WTC11 (cell line): ENCODE results near the gene ARL15. TPM values are rescaled to one million over a fixed set of nuclear protein-coding genes. Genes with fewer than 3 reads are reported as not detected.

Experiments used
- ATAC-seq: fragments of 200-7000 bp; cut with Tn5 transposase; 2 replicates; pipeline ENCODE4 v1.10.0; 2021; ENCODE audit warnings: mild to moderate bottlenecking, moderate library complexity
- CTCF ChIA-PET: fragments of 300-600 bp; sonication (Branson Sonifier 250); formaldehyde crosslinking; loops from one replicate; lab custom pipeline; 2021; ENCODE audit warnings: antibody characterized with exemption; lab: Charles Lee
- POLR2A ChIA-PET: fragments of 350-600 bp; sonication (Branson Sonifier 250); formaldehyde crosslinking; loops from one replicate; lab custom pipeline; 2021; ENCODE audit warnings: antibody characterized with exemption; lab: Charles Lee
- DNase-seq: peaks from one replicate; pipeline ENCODE4 v3.0.0; 2021; ENCODE audit warnings: low spot score
- H3K27ac Mint-ChIP-seq: 2 replicates; pipeline ENCODE4 v1.8.0; 2021; ENCODE audit warnings: mixed read lengths
- H3K27me3 Mint-ChIP-seq: 2 replicates; pipeline ENCODE4 v1.8.0; 2021; ENCODE audit warnings: low read depth, mild to moderate bottlenecking, moderate library complexity, mixed read lengths
- H3K36me3 Mint-ChIP-seq: 2 replicates; pipeline ENCODE4 v1.8.0; 2021; ENCODE audit warnings: mixed read lengths
- H3K4me1 Mint-ChIP-seq: 2 replicates; pipeline ENCODE4 v1.8.0; 2022; ENCODE audit warnings: mixed read lengths
- H3K4me3 Mint-ChIP-seq: 2 replicates; pipeline ENCODE4 v1.8.0; 2021; ENCODE audit warnings: mild to moderate bottlenecking, moderate library complexity, mixed read lengths
- H3K9me3 Mint-ChIP-seq: 2 replicates; pipeline ENCODE4 v1.8.0; 2021; ENCODE audit warnings: mixed read lengths
- E2F1 ChIP-seq: sonication (generic); formaldehyde crosslinking; IDR thresholded peaks from 2 replicates; pipeline ENCODE4 v1.8.0; 2022; ENCODE audit warnings: mild to moderate bottlenecking, missing genetic modification reagents
- FOXJ3 ChIP-seq: sonication (generic); formaldehyde crosslinking; IDR thresholded peaks from 2 replicates; pipeline ENCODE4 v1.9.0; 2021; ENCODE audit warnings: missing genetic modification reagents, mild to moderate bottlenecking, borderline replicate concordance
- FOXK1 ChIP-seq: sonication (generic); formaldehyde crosslinking; IDR thresholded peaks from 2 replicates; pipeline ENCODE4 v1.8.0; 2022; ENCODE audit warnings: mild to moderate bottlenecking, moderate library complexity, missing genetic modification reagents
- FOXP4 ChIP-seq: sonication (generic); formaldehyde crosslinking; IDR thresholded peaks from 2 replicates; pipeline ENCODE4 v1.8.0; 2022; ENCODE audit warnings: mild to moderate bottlenecking, missing genetic modification reagents
- HMGXB4 ChIP-seq: sonication (generic); formaldehyde crosslinking; IDR thresholded peaks from 2 replicates; pipeline ENCODE4 v1.8.1; 2023; ENCODE audit warnings: mild to moderate bottlenecking, moderate library complexity, missing genetic modification reagents
- MYBL2 ChIP-seq: sonication (generic); formaldehyde crosslinking; IDR thresholded peaks from 2 replicates; pipeline ENCODE4 v1.8.1; 2023; ENCODE audit warnings: mild to moderate bottlenecking, moderate library complexity, missing genetic modification reagents
- NFATC4 ChIP-seq: fragments of 250-450 bp; sonication (Bioruptor Pico); IDR thresholded peaks from 2 replicates; pipeline ENCODE4 v1.9.0; 2021; ENCODE audit warnings: mild to moderate bottlenecking
- NFYB ChIP-seq: sonication (generic); formaldehyde crosslinking; conservative IDR thresholded peaks from 2 replicates; pipeline ENCODE4 v1.8.0; 2022; ENCODE audit warnings: low read depth, missing genetic modification reagents
- SMAD3 ChIP-seq: sonication (generic); formaldehyde crosslinking; IDR thresholded peaks from 2 replicates; pipeline ENCODE4 v1.8.0; 2022; ENCODE audit warnings: missing genetic modification reagents, mild to moderate bottlenecking, borderline replicate concordance
- SP1 ChIP-seq: sonication (generic); formaldehyde crosslinking; conservative IDR thresholded peaks from 2 replicates; pipeline ENCODE4 v1.8.1; 2022; ENCODE audit warnings: missing genetic modification reagents
- ZMAT4 ChIP-seq: fragments of 250-450 bp; sonication (Bioruptor Pico); IDR thresholded peaks from 2 replicates; pipeline ENCODE4 v1.9.0; 2021; ENCODE audit warnings: mild to moderate bottlenecking
- ZNF425 ChIP-seq: fragments of 250-450 bp; sonication (Bioruptor Pico); conservative IDR thresholded peaks from 2 replicates; pipeline ENCODE4 v1.9.0; 2021; ENCODE audit warnings: mild to moderate bottlenecking
- ZNF512 ChIP-seq: sonication (generic); formaldehyde crosslinking; IDR thresholded peaks from 2 replicates; pipeline ENCODE4 v1.8.1; 2022; ENCODE audit warnings: missing genetic modification reagents, borderline replicate concordance
- ZNF532 ChIP-seq: fragments of 250-450 bp; sonication (Bioruptor Pico); IDR thresholded peaks from 2 replicates; pipeline ENCODE4 v1.9.0; 2021; ENCODE audit warnings: mild to moderate bottlenecking, borderline replicate concordance
- total RNA-seq: library from RNA; stranded (reverse); gene quantifications from 3 replicates; pipeline ENCODE4 v1.2.3, GENCODE V29; 2021

Gene ARL15
- total RNA-seq, 1 experiment from 2014 or later, result 20.1 TPM

GRCh38 chr5:54021431-54022164 lies 288.8 kb downstream of the ARL15 start:
- H3K9me3 Mint-ChIP-seq, result peaks cover 3% of the 10 kb centered on the region
- CTCF ChIA-PET, result no interaction called here
- DNase-seq, result no peak
- TF ChIP-seq ZNF512 (CRISPR knock-in tag) (no peak), ZNF532 (CRISPR knock-in tag) (no peak), MYBL2 (CRISPR knock-in tag) (no peak), ZMAT4 (CRISPR knock-in tag) (no peak), ZNF425 (CRISPR knock-in tag) (no peak)
- TF ChIP-seq, all 79 proteins: peak for 0
- H3K4me1 Mint-ChIP-seq, result peaks cover 72% of the 10 kb centered on the region
- H3K36me3 Mint-ChIP-seq, result peaks cover 3% of the 10 kb centered on the region; the same call in 1 of the 2 replicates
- no peak overlapping the region for H3K4me3 Mint-ChIP-seq
- no peak for ATAC-seq
- peak overlapping the region; percentile 90 for H3K27ac Mint-ChIP-seq
- no peaks in the 10 kb centered on the region for H3K27me3 Mint-ChIP-seq
- POLR2A ChIA-PET, result no interaction called here

GRCh38 chr5:54018438-54018837 lies 291.9 kb downstream of the ARL15 start:
- H3K4me3 Mint-ChIP-seq, result peak overlapping the region; percentile 57
- ATAC-seq, result peak; percentile 86
- peak; percentile 16 for DNase-seq
- no peak for TF ChIP-seq NFATC4
- peak; percentile 44; the same call in 1 of the 2 replicates for TF ChIP-seq FOXK1 (CRISPR knock-in tag)
- TF ChIP-seq FOXJ3, result peak; percentile 61; the same call in 1 of the 2 replicates
- no peak for TF ChIP-seq NFYB (CRISPR knock-in tag)
- 0 out of 2 replicates have a peak, but pooled peaks have one; percentile 32 for TF ChIP-seq SP1 (CRISPR knock-in tag)
- no peak for TF ChIP-seq SMAD3 (CRISPR knock-in tag)
- no peak for TF ChIP-seq E2F1 (CRISPR knock-in tag)
- no peak for TF ChIP-seq HMGXB4 (CRISPR knock-in tag)
- TF ChIP-seq FOXP4 (CRISPR knock-in tag), result no peak
- TF ChIP-seq ZNF425 (CRISPR knock-in tag), result no peak

More at GRCh38 chr5:54018438-54018837, 291.9 kb downstream of the ARL15 start:
- Mint-ChIP-seq H3K9me3 (peaks cover 18% of the 10 kb centered on the region), H3K27me3 (no peaks in the 10 kb centered on the region; the same call in 1 of the 2 replicates), H3K36me3 (peaks cover 22% of the 10 kb centered on the region), H3K4me1 (peaks cover 69% of the 10 kb centered on the region), H3K27ac (peak overlapping the region; percentile 99)
- POLR2A ChIA-PET, result no interaction called here
- CTCF ChIA-PET, result interaction anchor here (1.0 kb wide), 1 partner anchor 43 kb away, joined by 4 read pairs; no protein-coding TSS in a partner anchor
